ENCODE results near the gene ZGPAT.

Gene ZGPAT

GRCh38 chr20:63692436-63693082 lies 15.3 kb upstream of the ZGPAT start:
- DNase-seq: no peak

GRCh38 chr20:63693083-63693732 lies 14.6 kb upstream of the ZGPAT start:
- DNase-seq: no peak

- DNase-seq: no peak
These were observed 13.9 kb upstream of the ZGPAT start for GRCh38 chr20:63693733-63694583.

- DNase-seq: no peak
These were observed 13.0 kb upstream of the ZGPAT start for GRCh38 chr20:63694584-63695423.

GRCh38 chr20:63695424-63696305 lies 12.2 kb upstream of the ZGPAT start:
- DNase-seq: no peak

GRCh38 chr20:63696306-63696627 lies 11.6 kb upstream of the ZGPAT start:
- DNase-seq: no peak

- no peak for DNase-seq
These were observed 11.0 kb upstream of the ZGPAT start, which contains the start of gene TNFRSF6B for GRCh38 chr20:63696628-63697356. TSS of gene TNFRSF6B (plus strand) at chr20:63696652. CDS start at chr20:63696768, 116 bp downstream.

GRCh38 chr20:63697357-63697867 lies 10.4 kb upstream of the ZGPAT start:
- no peak for DNase-seq

- DNase-seq: no peak
These were observed 9.8 kb upstream of the ZGPAT start for GRCh38 chr20:63697868-63698545.

- DNase-seq: peak in 1 of 2 experiments; percentile 20
These were observed 8.9 kb upstream of the ZGPAT start for GRCh38 chr20:63698739-63699465.

- DNase-seq: no peak
These were observed 8.2 kb upstream of the ZGPAT start for GRCh38 chr20:63699466-63700198.

GRCh38 chr20:63700199-63701050 lies 7.4 kb upstream of the ZGPAT start:
- DNase-seq: no peak

- DNase-seq: no peak
These were observed 6.8 kb upstream of the ZGPAT start for GRCh38 chr20:63701051-63701328.

- no peak for DNase-seq
These were observed 6.4 kb upstream of the ZGPAT start for GRCh38 chr20:63701329-63702035.

- DNase-seq: no peak
These were observed 5.7 kb upstream of the ZGPAT start for GRCh38 chr20:63702036-63702665.

GRCh38 chr20:63702751-63703470 lies 4.9 kb upstream of the ZGPAT start:
- no peak for DNase-seq

Measured in NCI-H2081 (cell line).